HG03575 (cell line): ENCODE results near the gene CCND3.
"Not testable (repeated sequence)": the region's sequence is repeated elsewhere in the genome, so short reads cannot be mapped to it uniquely, and the experiment has no call there.

ENCODE experiments used
- ATAC-seq: cut with Tn5 transposase; IDR thresholded peaks from one replicate; pipeline ENCODE4 v1.9.1; 2021; ENCODE audit not compliant: unreplicated experiment, insufficient number of reproducible peaks, low FRiP score; ENCODE audit errors: extremely low read depth

Gene CCND3

GRCh38 chr6:41955412-41955811 lies 13.8 kb upstream of the CCND3 start:
- no peak for ATAC-seq

- ATAC-seq = no peak
These were observed 13.1 kb upstream of the CCND3 start for GRCh38 chr6:41954668-41955067.

GRCh38 chr6:41947581-41948220 lies 6.1 kb upstream of the CCND3 start:
- no peak for ATAC-seq

GRCh38 chr6:41943456-41943855 lies 1.8 kb upstream of the CCND3 start:
- no peak for ATAC-seq

GRCh38 chr6:41942882-41943281 lies 1.3 kb upstream of the CCND3 start:
- not testable (repeated sequence) for ATAC-seq

GRCh38 chr6:41942067-41942851 lies 651 bp upstream of the CCND3 start:
- ATAC-seq = no peak

- ATAC-seq = no peak
These were observed 789 bp downstream of the CCND3 start for GRCh38 chr6:41940759-41941279.

- ATAC-seq = no peak
These were observed 1.5 kb downstream of the CCND3 start for GRCh38 chr6:41939848-41940758.

GRCh38 chr6:41939176-41939847 lies 2.3 kb downstream of the CCND3 start:
- ATAC-seq = no peak

- no peak for ATAC-seq
These were observed 2.9 kb downstream of the CCND3 start for GRCh38 chr6:41938590-41939175.

- no peak for ATAC-seq
These were observed 3.6 kb downstream of the CCND3 start for GRCh38 chr6:41937861-41938574.

GRCh38 chr6:41937472-41937860 lies 4.1 kb downstream of the CCND3 start:
- ATAC-seq = no peak

GRCh38 chr6:41936073-41936837 lies 5.4 kb downstream of the CCND3 start:
- ATAC-seq = no peak

- ATAC-seq = no peak
These were observed 5.9 kb downstream of the CCND3 start for GRCh38 chr6:41935685-41936072.

GRCh38 chr6:41935193-41935574 lies 6.4 kb downstream of the CCND3 start:
- no peak for ATAC-seq

GRCh38 chr6:41934278-41935192 lies 7.1 kb downstream of the CCND3 start:
- no peak for ATAC-seq
